Keratinocyte (primary cell): ENCODE measurements around the gene FRAS1. TPM values are rescaled to one million over a fixed set of nuclear protein-coding genes. Genes with fewer than 3 reads are reported as not detected.

ENCODE experiments used
- DNase-seq: peaks from one replicate; pipeline ENCODE4 v3.0.0-alpha.2; 2011; ENCODE audit warnings: low read depth, missing footprints, low spot score
- FAIRE-seq: peaks from 2 replicates; lab custom pipeline; 2011; peaks lifted over from hg19 to GRCh38; lab: Jason Lieb, UNC
- H2AFZ ChIP-seq: 2 replicates; pipeline ENCODE4 v1.6.0; 2012; ENCODE audit warnings: low read length, control low read depth, inconsistent platforms; ENCODE audit not compliant: control insufficient read depth
- H3K27ac ChIP-seq: 2 replicates; pipeline ENCODE4 v1.5.1; 2011; ENCODE audit warnings: low read length; ENCODE audit not compliant: control insufficient read depth, insufficient read depth
- H3K27me3 ChIP-seq: 3 replicates; pipeline ENCODE4 v1.6.0; 2011; ENCODE audit warnings: low read length; ENCODE audit not compliant: control insufficient read depth, insufficient read depth; ENCODE audit errors: extremely low read depth
- H3K36me3 ChIP-seq, 2 experiments: 2 replicates in 1 of 2; 3 replicates in 1 of 2; pipeline ENCODE4 v1.5.1; 2011; ENCODE audit warnings: low read length in 2 of 2, mild to moderate bottlenecking in 1 of 2; ENCODE audit not compliant: control insufficient read depth in 2 of 2, insufficient read depth in 2 of 2; ENCODE audit errors: extremely low read depth in 1 of 2
- H3K4me1 ChIP-seq: 3 replicates; pipeline ENCODE4 v1.5.1; 2011; ENCODE audit warnings: low read length; ENCODE audit not compliant: control insufficient read depth, insufficient read depth; ENCODE audit errors: extremely low read depth
- H3K4me2 ChIP-seq: 3 replicates; pipeline ENCODE4 v1.6.0; 2011; ENCODE audit warnings: low read depth, low read length; ENCODE audit not compliant: control insufficient read depth, insufficient read depth; ENCODE audit errors: extremely low read depth
- H3K4me3 ChIP-seq, 3 experiments: fragments of 200-600 bp in 1 of 3; sonication (generic) in 1 of 3; 2 replicates in 2 of 3; 3 replicates in 1 of 3; pipeline ENCODE4 v1.5.1; 2011 to 2016; ENCODE audit warnings: low read length in 3 of 3, mild to moderate bottlenecking in 3 of 3, control low read depth in 2 of 3, inconsistent platforms in 1 of 3, low read depth in 1 of 3, mixed read lengths in 1 of 3, mixed run types in 1 of 3, moderate library complexity in 1 of 3; ENCODE audit not compliant: control insufficient read depth in 2 of 3, insufficient read depth in 2 of 3; ENCODE audit errors: extremely low read depth in 1 of 3
- H3K79me2 ChIP-seq: 2 replicates; pipeline ENCODE4 v1.6.0; 2012; ENCODE audit warnings: low read length; ENCODE audit not compliant: control insufficient read depth, insufficient read depth
- H3K9ac ChIP-seq: 3 replicates; pipeline ENCODE4 v1.6.0; 2011; ENCODE audit warnings: low read length; ENCODE audit not compliant: control insufficient read depth, insufficient read depth; ENCODE audit errors: extremely low read depth
- H3K9me1 ChIP-seq: 3 replicates; pipeline ENCODE4 v1.6.0; 2011; ENCODE audit warnings: low read length; ENCODE audit not compliant: control insufficient read depth, insufficient read depth; ENCODE audit errors: extremely low read depth
- H3K9me3 ChIP-seq: 2 replicates; pipeline ENCODE4 v1.5.1; 2012; ENCODE audit warnings: low read depth, low read length; ENCODE audit not compliant: control insufficient read depth
- H4K20me1 ChIP-seq: 3 replicates; pipeline ENCODE4 v1.6.0; 2011; ENCODE audit warnings: low read length; ENCODE audit not compliant: control insufficient read depth, insufficient read depth; ENCODE audit errors: extremely low read depth
- EZH2 ChIP-seq: IDR thresholded peaks from one replicate; pipeline ENCODE4 v1.6.1; 2012; ENCODE audit warnings: inconsistent platforms, mild to moderate bottlenecking, low read length, moderate library complexity
- dilution Hi-C: fragments of 300-500 bp; cut with MboI; formaldehyde crosslinking; loops from one replicate; pipeline ENCODE4 v1.7.0; 2020; ENCODE audit warnings: low sequenced_read_pairs; ENCODE audit not compliant: extremely low pct_ligation_motif_present
- polyA plus RNA-seq, 5 experiments: library from polyadenylated mRNA; depleted of rRNA in 3 of 5; stranded (reverse) in 3 of 5; stranded (forward) in 1 of 5; unstranded in 1 of 5; fragments of >200 nt; gene quantifications; 1 replicate in 1 of 5; 2 replicates in 3 of 5; 3 replicates in 1 of 5; pipeline versions ENCODE4 v1.2.1 to v1.2.3, GENCODE V29; 2011 to 2012; ENCODE audit warnings: missing spikeins in 2 of 5, low read depth in 1 of 5, low replicate concordance in 1 of 5
- TF ChIP-seq, protein P1 (sequence below), 3 experiments: IDR thresholded peaks in 1 of 3; conservative IDR thresholded peaks in 1 of 3; optimal IDR thresholded peaks in 1 of 3; 2 replicates in 2 of 3; 3 replicates in 1 of 3; pipeline versions ENCODE3 to v1.5.1; 2011; ENCODE audit warnings: low read length in 3 of 3, mild to moderate bottlenecking in 3 of 3, moderate library complexity in 2 of 3, control low read depth in 1 of 3, inconsistent platforms in 1 of 3; ENCODE audit not compliant: insufficient read depth in 2 of 3; ENCODE audit errors: extremely low read depth in 1 of 3

The FRAS1 gene
- polyA plus RNA-seq, 1 donor (not counting 4 experiments of a cell fraction or from before 2014, with no cell fraction given): 3.5 TPM

DNA sequence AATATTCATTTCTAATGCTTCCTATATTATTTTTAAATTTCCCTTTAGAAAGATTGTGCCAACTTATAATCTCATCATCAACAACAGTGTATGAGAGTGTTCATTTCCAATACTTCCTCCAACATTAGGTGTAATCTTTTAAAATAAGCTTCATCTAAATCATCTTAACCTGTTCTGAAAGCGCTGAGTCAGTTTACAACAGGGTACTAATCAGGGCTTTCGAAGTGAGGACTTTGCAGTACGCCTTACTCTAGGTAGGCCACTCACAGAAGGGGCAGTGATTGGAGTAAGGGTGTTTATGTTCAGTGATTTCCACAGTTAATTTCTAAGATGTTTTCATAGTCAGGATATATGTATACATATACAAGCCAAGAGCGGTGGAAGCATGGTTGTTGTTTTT lies 87.9 kb downstream of the FRAS1 start:
- Histone ChIP-seq H3K4me1 (no peaks in the 10 kb centered on the region), H4K20me1 (no peaks in the 10 kb centered on the region), H3K9me1 (no peaks in the 10 kb centered on the region), H3K27me3 (no peaks in the 10 kb centered on the region), H3K9me3 (no peaks in the 10 kb centered on the region), H2AFZ (no peak overlapping the region), H3K9ac (no peak overlapping the region), H3K4me2 (no peak overlapping the region), H3K27ac (no peak overlapping the region), H3K79me2 (no peaks in the 10 kb centered on the region), H3K36me3 (no peaks in the 10 kb centered on the region), H3K4me3 (no peak overlapping the region)
- dilution Hi-C loops: no loop called here
- FAIRE-seq (no peak), DNase-seq (no peak)
- TF ChIP-seq EZH2: no peak
- TF ChIP-seq, protein P1, sequence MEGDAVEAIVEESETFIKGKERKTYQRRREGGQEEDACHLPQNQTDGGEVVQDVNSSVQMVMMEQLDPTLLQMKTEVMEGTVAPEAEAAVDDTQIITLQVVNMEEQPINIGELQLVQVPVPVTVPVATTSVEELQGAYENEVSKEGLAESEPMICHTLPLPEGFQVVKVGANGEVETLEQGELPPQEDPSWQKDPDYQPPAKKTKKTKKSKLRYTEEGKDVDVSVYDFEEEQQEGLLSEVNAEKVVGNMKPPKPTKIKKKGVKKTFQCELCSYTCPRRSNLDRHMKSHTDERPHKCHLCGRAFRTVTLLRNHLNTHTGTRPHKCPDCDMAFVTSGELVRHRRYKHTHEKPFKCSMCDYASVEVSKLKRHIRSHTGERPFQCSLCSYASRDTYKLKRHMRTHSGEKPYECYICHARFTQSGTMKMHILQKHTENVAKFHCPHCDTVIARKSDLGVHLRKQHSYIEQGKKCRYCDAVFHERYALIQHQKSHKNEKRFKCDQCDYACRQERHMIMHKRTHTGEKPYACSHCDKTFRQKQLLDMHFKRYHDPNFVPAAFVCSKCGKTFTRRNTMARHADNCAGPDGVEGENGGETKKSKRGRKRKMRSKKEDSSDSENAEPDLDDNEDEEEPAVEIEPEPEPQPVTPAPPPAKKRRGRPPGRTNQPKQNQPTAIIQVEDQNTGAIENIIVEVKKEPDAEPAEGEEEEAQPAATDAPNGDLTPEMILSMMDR (optimal IDR thresholded peaks at IDR 0.05 in 1 of 3, IDR thresholded peaks at IDR 0.05 in 1 of 3, conservative IDR thresholded peaks at IDR 0.05 in 1 of 3; ENCODE audit: extremely low read depth in 1 of 3, insufficient read depth in 2 of 3, low read length in 3 of 3): no peak

DNA sequence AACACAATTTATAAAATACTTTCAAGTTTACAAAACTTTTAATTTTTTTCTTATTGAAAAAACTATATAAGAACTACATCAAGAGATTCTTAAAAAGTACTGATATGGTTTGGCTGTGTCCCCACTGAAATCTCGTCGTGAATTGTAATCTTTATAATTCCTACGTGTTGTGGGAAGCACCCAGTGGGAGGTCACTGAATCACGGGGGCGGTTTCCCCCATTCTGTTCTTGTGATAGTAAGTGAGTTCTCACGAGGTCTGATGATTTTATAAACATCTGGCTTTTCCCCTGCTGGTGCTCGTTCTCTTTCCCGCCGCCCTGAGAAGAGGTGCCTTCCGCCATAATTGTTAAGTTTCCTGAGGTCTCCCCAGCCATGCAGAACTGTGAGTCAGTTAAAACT lies 88.5 kb downstream of the FRAS1 start:
- no peak overlapping the region for H2AFZ ChIP-seq
- no peaks in the 10 kb centered on the region for H3K9me1 ChIP-seq
- no peak overlapping the region for H3K9ac ChIP-seq
- H3K79me2 ChIP-seq: no peaks in the 10 kb centered on the region
- H4K20me1 ChIP-seq: no peaks in the 10 kb centered on the region
- DNase-seq: no peak
- no peak overlapping the region for H3K27ac ChIP-seq
- H3K4me1 ChIP-seq: no peaks in the 10 kb centered on the region
- no peak overlapping the region for H3K4me3 ChIP-seq
- FAIRE-seq: no peak
- no peak overlapping the region for H3K4me2 ChIP-seq
- H3K27me3 ChIP-seq: no peaks in the 10 kb centered on the region
- H3K36me3 ChIP-seq: no peaks in the 10 kb centered on the region
- H3K9me3 ChIP-seq: no peaks in the 10 kb centered on the region
- dilution Hi-C loops: no loop called here
- TF ChIP-seq EZH2: no peak
- TF ChIP-seq, protein P1 (optimal IDR thresholded peaks at IDR 0.05 in 1 of 3, IDR thresholded peaks at IDR 0.05 in 1 of 3, conservative IDR thresholded peaks at IDR 0.05 in 1 of 3; ENCODE audit: extremely low read depth in 1 of 3, insufficient read depth in 2 of 3, low read length in 3 of 3): no peak
